IMR-90 (cell line): ENCODE results near the gene GBE1. TPM values are rescaled to one million over a fixed set of nuclear protein-coding genes. Genes with fewer than 3 reads are reported as not detected.

ENCODE experiments used
- ATAC-seq: fragments of 200-7000 bp; cut with Tn5 transposase; 2 replicates; pipeline ENCODE4 v1.9.1; 2020; ENCODE audit warnings: low read depth, mild to moderate bottlenecking, moderate library complexity
- BruUV-seq: library from RNA; stranded (reverse); fragments of 400-500 nt; replicated peaks from 2 replicates; lab custom pipeline; 2021; lab: Mats Ljungman, UMichigan
- CTCF ChIA-PET: fragments of 300-600 bp; formaldehyde crosslinking; extraction: SDS; loops from one replicate; lab custom pipeline; 2021; ENCODE audit warnings: antibody characterized with exemption; lab: Yijun Ruan, JAX
- POLR2A ChIA-PET: fragments of 300-600 bp; sonication (Branson Sonifier 250); formaldehyde crosslinking; loops from one replicate; lab custom pipeline; 2022; ENCODE audit warnings: antibody characterized with exemption; ENCODE audit not compliant: unreplicated experiment; lab: Charles Lee
- DNase-seq: peaks from one replicate; pipeline ENCODE4 v3.0.0; 2013
- H2AFZ ChIP-seq: replicated peaks from 2 replicates; pipeline ENCODE3; 2013; ENCODE audit warnings: low read length, mild to moderate bottlenecking; ENCODE audit not compliant: poor library complexity
- H2AK5ac ChIP-seq: 2 replicates; pipeline ENCODE4 v1.6.1; 2013; ENCODE audit warnings: low read depth, low read length, inconsistent platforms
- H2AK9ac ChIP-seq: replicated peaks from 2 replicates; pipeline ENCODE3; 2013; ENCODE audit warnings: mild to moderate bottlenecking, low read depth, low read length, moderate library complexity; ENCODE audit not compliant: poor library complexity
- H2BK120ac ChIP-seq: 2 replicates; pipeline ENCODE4 v1.6.1; 2013; ENCODE audit warnings: low read depth, low read length, inconsistent platforms
- H2BK15ac ChIP-seq: 3 replicates; pipeline ENCODE4 v1.6.1; 2013; ENCODE audit warnings: low read depth, low read length, inconsistent platforms
- H2BK20ac ChIP-seq: 2 replicates; pipeline ENCODE4 v1.6.1; 2013; ENCODE audit warnings: low read depth, mild to moderate bottlenecking, inconsistent platforms, low read length, moderate library complexity
- H2BK5ac ChIP-seq: 2 replicates; pipeline ENCODE4 v1.6.1; 2013; ENCODE audit warnings: mild to moderate bottlenecking, low read depth, low read length, inconsistent platforms; ENCODE audit not compliant: poor library complexity, severe bottlenecking
- H3K14ac ChIP-seq: replicated peaks from 2 replicates; pipeline ENCODE4 v1.6.1; 2013; ENCODE audit warnings: low read depth, low read length, inconsistent platforms
- H3K18ac ChIP-seq: 2 replicates; pipeline ENCODE4 v1.6.1; 2013; ENCODE audit warnings: low read depth, low read length, control low read depth
- H3K23ac ChIP-seq: 2 replicates; pipeline ENCODE4 v1.6.1; 2013; ENCODE audit warnings: low read depth, low read length, inconsistent platforms
- H3K27ac ChIP-seq: 2 replicates; pipeline ENCODE4 v1.5.1; 2013; ENCODE audit warnings: mild to moderate bottlenecking, control low read depth, low read length; ENCODE audit not compliant: insufficient read depth
- H3K27me3 ChIP-seq: 2 replicates; pipeline ENCODE4 v1.6.1; 2013; ENCODE audit warnings: low read length; ENCODE audit not compliant: control insufficient read depth, insufficient read depth
- H3K36me3 ChIP-seq: 2 replicates; pipeline ENCODE4 v1.6.1; 2013; ENCODE audit warnings: low read length, mixed read lengths; ENCODE audit not compliant: control insufficient read depth, insufficient read depth
- H3K4ac ChIP-seq: 2 replicates; pipeline ENCODE4 v1.6.1; 2013; ENCODE audit warnings: low read depth, low read length, inconsistent platforms
- H3K4me1 ChIP-seq: 2 replicates; pipeline ENCODE4 v1.6.1; 2013; ENCODE audit warnings: low read length, mixed read lengths; ENCODE audit not compliant: control insufficient read depth, insufficient read depth
- H3K4me2 ChIP-seq: 2 replicates; pipeline ENCODE4 v1.6.1; 2013; ENCODE audit warnings: low read depth, mild to moderate bottlenecking, control low read depth, low read length, moderate library complexity
- H3K4me3 ChIP-seq: 2 replicates; pipeline ENCODE4 v1.5.1; 2013; ENCODE audit warnings: low read depth, mild to moderate bottlenecking, control low read depth, low read length, moderate library complexity; ENCODE audit not compliant: insufficient read depth
- H3K56ac ChIP-seq: 2 replicates; pipeline ENCODE4 v1.6.1; 2013; ENCODE audit warnings: low read length, inconsistent platforms; ENCODE audit not compliant: insufficient read depth; ENCODE audit errors: extremely low read depth
- H3K79me1 ChIP-seq, 2 experiments: 2 replicates each; pipeline ENCODE4 v1.6.1; 2013; ENCODE audit warnings: low read length in 2 of 2, inconsistent platforms in 1 of 2, low read depth in 1 of 2
- H3K9ac ChIP-seq: 2 replicates; pipeline ENCODE4 v1.6.1; 2013; ENCODE audit warnings: low read depth, low read length, control low read depth
- H3K9me1 ChIP-seq: 2 replicates; pipeline ENCODE4 v1.6.1; 2013; ENCODE audit warnings: low read length, inconsistent platforms; ENCODE audit not compliant: insufficient read depth
- H3K9me3 ChIP-seq: 2 replicates; pipeline ENCODE4 v1.6.1; 2013; ENCODE audit warnings: low read length; ENCODE audit not compliant: control insufficient read depth, insufficient read depth
- H4K20me1 ChIP-seq: 2 replicates; pipeline ENCODE4 v1.6.1; 2013; ENCODE audit warnings: low read length, inconsistent platforms; ENCODE audit not compliant: insufficient read depth
- H4K5ac ChIP-seq: 2 replicates; pipeline ENCODE4 v1.6.1; 2013; ENCODE audit warnings: mild to moderate bottlenecking, low read depth, low read length, control low read depth
- H4K8ac ChIP-seq, 2 experiments: 2 replicates each; pipeline ENCODE4 v1.6.1; 2013; ENCODE audit warnings: low read depth in 2 of 2, low read length in 2 of 2, control low read depth in 1 of 2, inconsistent platforms in 1 of 2
- H4K91ac ChIP-seq: 2 replicates; pipeline ENCODE4 v1.6.1; 2013; ENCODE audit warnings: low read depth, low read length, inconsistent platforms; ENCODE audit not compliant: insufficient read depth
- BHLHE40 ChIP-seq: fragments of 150-350 bp; IDR thresholded peaks from 2 replicates; pipeline ENCODE4 v1.6.1; 2016; ENCODE audit warnings: mild to moderate bottlenecking, low read depth, low read length
- CEBPB ChIP-seq: IDR thresholded peaks from 2 replicates; pipeline ENCODE4 v1.6.1; 2012; ENCODE audit warnings: low read depth, low read length, improper control_type of control experiment
- CHD1 ChIP-seq: IDR thresholded peaks from 2 replicates; pipeline ENCODE4 v1.6.1; 2012; ENCODE audit warnings: low read depth, low read length, improper control_type of control experiment
- ELK1 ChIP-seq: fragments of 150-350 bp; IDR thresholded peaks from 2 replicates; pipeline ENCODE4 v1.6.1; 2016; ENCODE audit warnings: low read depth, mild to moderate bottlenecking, low read length, moderate library complexity, borderline replicate concordance
- FOS ChIP-seq: fragments of 150-350 bp; IDR thresholded peaks from 2 replicates; pipeline ENCODE4 v1.6.1; 2016; ENCODE audit warnings: low read depth, low read length
- MAFK ChIP-seq: IDR thresholded peaks from 2 replicates; pipeline ENCODE4 v1.6.1; 2012; ENCODE audit warnings: low read depth, low read length, improper control_type of control experiment
- MAZ ChIP-seq: IDR thresholded peaks from 2 replicates; pipeline ENCODE4 v1.6.1; 2012; ENCODE audit warnings: low read depth, mild to moderate bottlenecking, low read length, improper control_type of control experiment, moderate library complexity, borderline replicate concordance
- MXI1 ChIP-seq: IDR thresholded peaks from 2 replicates; pipeline ENCODE4 v1.6.1; 2012; ENCODE audit warnings: low read depth, mild to moderate bottlenecking, low read length, moderate library complexity, borderline replicate concordance
- NFE2L2 ChIP-seq: fragments of 150-350 bp; IDR thresholded peaks from 2 replicates; pipeline ENCODE4 v1.6.1; 2016; ENCODE audit warnings: low read depth, mild to moderate bottlenecking, low read length
- POLR2A ChIP-seq: IDR thresholded peaks from 2 replicates; pipeline ENCODE4 v1.6.1; 2012; ENCODE audit warnings: mild to moderate bottlenecking, low read depth, low read length
- RAD21 ChIP-seq: IDR thresholded peaks from 2 replicates; pipeline ENCODE4 v1.6.1; 2012; ENCODE audit warnings: low read length, improper control_type of control experiment
- RCOR1 ChIP-seq: IDR thresholded peaks from 2 replicates; pipeline ENCODE4 v1.6.1; 2012; ENCODE audit warnings: mild to moderate bottlenecking, low read length, improper control_type of control experiment; ENCODE audit not compliant: insufficient replicate concordance
- RFX5 ChIP-seq: IDR thresholded peaks from 2 replicates; pipeline ENCODE4 v1.8.0; 2012; ENCODE audit warnings: low read depth, mild to moderate bottlenecking, low read length, moderate library complexity
- SMC3 ChIP-seq: fragments of 150-350 bp; IDR thresholded peaks from 2 replicates; pipeline ENCODE4 v1.6.1; 2016; ENCODE audit warnings: low read depth, mild to moderate bottlenecking, antibody characterized with exemption, low read length, moderate library complexity
- dilution Hi-C: fragments of 300-500 bp; cut with HindIII; formaldehyde crosslinking; loops from one replicate; pipeline ENCODE4 v1.14.3; 2018; ENCODE audit warnings: low sequenced_read_pairs; ENCODE audit not compliant: unreplicated experiment
- in situ Hi-C: fragments of 300-500 bp; cut with MboI; formaldehyde crosslinking; loops from 3 replicates; pipeline ENCODE4 v1.14.3; 2019; ENCODE audit warnings: low sequenced_read_pairs, inconsistent platforms, mixed read lengths
- intact Hi-C: fragments of 100-400 bp; cut with micrococcal nuclease; formaldehyde crosslinking; loops from 2 replicates; pipeline ENCODE4 v1.10.0; 2022
- polyA plus RNA-seq, 3 experiments: library from polyadenylated mRNA; depleted of rRNA; stranded (reverse); fragments of >200 nt; gene quantifications; 2 replicates each; pipeline ENCODE4 v1.2.3, GENCODE V29; 2012; ENCODE audit warnings: low replicate concordance in 1 of 3
- total RNA-seq: library from RNA; depleted of rRNA; stranded (reverse); fragments of >200 nt; gene quantifications from 2 replicates; pipeline ENCODE4 v1.2.3, GENCODE V29; 2012
- TF ChIP-seq, protein P1 (sequence below): fragments of 150-350 bp; IDR thresholded peaks from 2 replicates; pipeline ENCODE4 v1.6.1; 2017; ENCODE audit warnings: mild to moderate bottlenecking, antibody characterized with exemption, low read length, low read depth

GBE1 gene
- total and polyA plus RNA-seq, 2 of the 4 experiments (the other 2 are of a cell fraction) = 36.7 to 90.3 TPM

DNA sequence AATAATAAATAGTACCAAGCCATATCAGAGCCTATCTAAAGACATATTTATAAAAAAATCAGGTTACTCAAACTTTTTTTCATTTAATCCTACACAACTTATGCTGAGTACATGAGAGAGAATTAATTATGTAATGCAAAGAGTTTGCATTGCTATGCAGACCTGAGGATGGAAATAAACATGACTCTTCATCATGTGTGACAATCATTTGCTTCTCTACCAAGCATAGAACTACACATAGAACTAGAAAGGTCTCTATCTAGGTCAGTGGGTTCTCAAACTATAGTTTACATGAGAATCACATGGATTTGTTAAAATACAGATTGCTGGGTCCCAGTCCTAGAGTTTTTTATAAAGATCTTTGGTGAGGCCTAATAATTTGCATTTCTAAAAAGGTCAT, 86.8 kb downstream of the GBE1 start:
- H3K27me3 ChIP-seq = no peaks in the 10 kb centered on the region
- intact Hi-C loops (no loop called here), in situ Hi-C loops (no loop called here), dilution Hi-C loops (no loop called here)
- no peak overlapping the region for H2AFZ ChIP-seq
- no peak overlapping the region for H2AK9ac ChIP-seq
- no peaks in the 10 kb centered on the region for H3K9me3 ChIP-seq
- H2BK5ac ChIP-seq = no peak overlapping the region
- H3K4me1 ChIP-seq = no peaks in the 10 kb centered on the region; the same call in 1 of the 2 replicates
- H4K91ac ChIP-seq = no peak overlapping the region
- H2AK5ac ChIP-seq = no peak overlapping the region
- H3K14ac ChIP-seq = no peak overlapping the region
- no peak overlapping the region for H3K56ac ChIP-seq
- no peaks in the 10 kb centered on the region for H3K9me1 ChIP-seq
- ChIA-PET POLR2A (no interaction called here), CTCF (no interaction called here)
- no peak overlapping the region for H3K4me2 ChIP-seq
- no peak overlapping the region for H3K4ac ChIP-seq
- H3K79me1 ChIP-seq = peaks cover 16 to 18% of the 10 kb centered on the region in 2 experiments
- H3K18ac ChIP-seq = no peak overlapping the region
- no peak overlapping the region for H2BK20ac ChIP-seq
- H3K23ac ChIP-seq = no peak overlapping the region
- H2BK120ac ChIP-seq = no peak overlapping the region
- no peaks in the 10 kb centered on the region for H4K20me1 ChIP-seq
- no peak overlapping the region for H3K27ac ChIP-seq
- ATAC-seq (no peak), DNase-seq (no peak)
- no TSS peak for BruUV-seq
- H4K8ac ChIP-seq = no peak overlapping the region
- H3K4me3 ChIP-seq = no peak overlapping the region
- H3K36me3 ChIP-seq = peaks cover 3% of the 10 kb centered on the region
- H2BK15ac ChIP-seq = no peak overlapping the region
- H4K5ac ChIP-seq = no peak overlapping the region
- H3K9ac ChIP-seq = no peak overlapping the region
- no peak for TF ChIP-seq ELK1
- no peak for TF ChIP-seq CHD1
- no peak for TF ChIP-seq RAD21
- TF ChIP-seq, protein P1, sequence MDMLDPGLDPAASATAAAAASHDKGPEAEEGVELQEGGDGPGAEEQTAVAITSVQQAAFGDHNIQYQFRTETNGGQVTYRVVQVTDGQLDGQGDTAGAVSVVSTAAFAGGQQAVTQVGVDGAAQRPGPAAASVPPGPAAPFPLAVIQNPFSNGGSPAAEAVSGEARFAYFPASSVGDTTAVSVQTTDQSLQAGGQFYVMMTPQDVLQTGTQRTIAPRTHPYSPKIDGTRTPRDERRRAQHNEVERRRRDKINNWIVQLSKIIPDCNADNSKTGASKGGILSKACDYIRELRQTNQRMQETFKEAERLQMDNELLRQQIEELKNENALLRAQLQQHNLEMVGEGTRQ = no peak
- no peak for TF ChIP-seq FOS
- TF ChIP-seq BHLHE40 = no peak
- TF ChIP-seq MXI1 = no peak
- no peak for TF ChIP-seq CEBPB
- no peak for TF ChIP-seq SMC3
- no peak for TF ChIP-seq NFE2L2
- no peak for TF ChIP-seq POLR2A
- no peak for TF ChIP-seq MAFK
- no peak for TF ChIP-seq RFX5
- no peak for TF ChIP-seq RCOR1
- TF ChIP-seq MAZ = no peak
